Naive thymus-derived CD4-positive, alpha-beta T cell (primary cell): ENCODE results near the gene GJC1. TPM values are rescaled to one million over a fixed set of nuclear protein-coding genes. Genes with fewer than 3 reads are reported as not detected.
"Not testable (repeated sequence)": the region's sequence is repeated elsewhere in the genome, so short reads cannot be mapped to it uniquely, and the experiment has no call there.

Experiments
- ATAC-seq: fragments of 150-1000 bp; cut with Tn5 transposase; 2 replicates; pipeline ENCODE4 v1.10.0; 2021; ENCODE audit warnings: mild to moderate bottlenecking, moderate library complexity
- CTCF ChIA-PET: fragments of 350-600 bp; sonication (Branson Sonifier 250); formaldehyde crosslinking; loops from one replicate; lab custom pipeline; 2021; ENCODE audit warnings: antibody characterized with exemption; lab: Charles Lee
- POLR2A ChIA-PET: fragments of 350-600 bp; sonication (Branson Sonifier 250); formaldehyde crosslinking; loops from one replicate; lab custom pipeline; 2021; ENCODE audit warnings: antibody characterized with exemption, inconsistent platforms; lab: Charles Lee
- DNase-seq, 9 donors: peaks; one replicate each; pipeline versions ENCODE4 v3.0.0 to v3.0.0-alpha.2; 2020 to 2022; ENCODE audit warnings: mixed read lengths in 1 of 9
- H3K27ac ChIP-seq: one replicate; pipeline ENCODE4 v1.7.0; 2013; ENCODE audit warnings: mild to moderate bottlenecking, low read depth, low read length, moderate library complexity
- H3K27me3 ChIP-seq, 2 donors: one replicate each; pipeline ENCODE4 v1.7.0; 2013; ENCODE audit warnings: low read length in 2 of 2, mild to moderate bottlenecking in 2 of 2, moderate library complexity in 2 of 2; ENCODE audit not compliant: control insufficient read depth in 2 of 2, insufficient read depth in 2 of 2
- H3K36me3 ChIP-seq, 3 experiments: 1 replicate in 2 of 3; 2 replicates in 1 of 3; pipeline ENCODE4 v1.7.0; 2013; ENCODE audit warnings: low read length in 3 of 3, mild to moderate bottlenecking in 3 of 3, moderate library complexity in 1 of 3; ENCODE audit not compliant: insufficient read depth in 3 of 3, control insufficient read depth in 2 of 3
- H3K4me1 ChIP-seq, 2 donors: one replicate each; pipeline ENCODE4 v1.7.0; 2013; ENCODE audit warnings: low read length in 2 of 2, mild to moderate bottlenecking in 2 of 2, moderate library complexity in 1 of 2; ENCODE audit not compliant: control insufficient read depth in 2 of 2, insufficient read depth in 2 of 2
- H3K4me3 ChIP-seq: 2 replicates; pipeline ENCODE4 v1.7.0; 2013; ENCODE audit warnings: mild to moderate bottlenecking, low read length
- H3K9me3 ChIP-seq, 3 experiments: 1 replicate in 2 of 3; 2 replicates in 1 of 3; pipeline ENCODE4 v1.7.0; 2013; ENCODE audit warnings: low read length in 3 of 3; ENCODE audit not compliant: control insufficient read depth in 2 of 3
- H3K27ac Mint-ChIP-seq, 9 donors: one replicate each; pipeline ENCODE4 v1.8.0; 2020 to 2022; ENCODE audit warnings: mixed read lengths in 9 of 9, mild to moderate bottlenecking in 8 of 9, moderate library complexity in 5 of 9, inconsistent platforms in 2 of 9
- H3K27me3 Mint-ChIP-seq, 5 donors: one replicate each; pipeline ENCODE4 v1.8.0; 2021 to 2022; ENCODE audit warnings: mixed read lengths in 5 of 5, mild to moderate bottlenecking in 1 of 5
- H3K36me3 Mint-ChIP-seq, 5 donors: one replicate each; pipeline ENCODE4 v1.8.0; 2020 to 2022; ENCODE audit warnings: mixed read lengths in 5 of 5, mild to moderate bottlenecking in 3 of 5, inconsistent platforms in 1 of 5
- H3K4me1 Mint-ChIP-seq, 7 donors: one replicate each; pipeline ENCODE4 v1.8.0; 2020 to 2022; ENCODE audit warnings: mixed read lengths in 7 of 7, mild to moderate bottlenecking in 3 of 7, inconsistent platforms in 1 of 7
- H3K4me3 Mint-ChIP-seq, 10 donors: one replicate each; pipeline ENCODE4 v1.8.0; 2020 to 2022; ENCODE audit warnings: mild to moderate bottlenecking in 10 of 10, mixed read lengths in 10 of 10, moderate library complexity in 6 of 10, inconsistent platforms in 2 of 10
- H3K9me3 Mint-ChIP-seq, 11 donors: one replicate each; pipeline ENCODE4 v1.8.0; 2020 to 2022; ENCODE audit warnings: mixed read lengths in 11 of 11, mild to moderate bottlenecking in 4 of 11, inconsistent platforms in 1 of 11, moderate library complexity in 1 of 11
- intact Hi-C, 2 donors: fragments of 100-400 bp; cut with micrococcal nuclease; formaldehyde crosslinking; loops; one replicate each; pipeline ENCODE4 v1.15.1; 2023
- polyA plus RNA-seq, 2 donors: library from polyadenylated mRNA; unstranded; fragments of 300-500 nt; fragmentation: Illumina TruSeq; gene quantifications; one replicate each; pipeline ENCODE4 v1.2.3, GENCODE V29; 2021
- total RNA-seq, 6 experiments: library from RNA in 5 of 6; stranded (reverse) in 5 of 6; gene quantifications; 1 replicate in 5 of 6; 2 replicates in 1 of 6; pipeline ENCODE4 v1.2.3 and lab custom pipeline; 2021 to 2026

Gene GJC1
- total and polyA plus RNA-seq, 7 experiments from 2014 or later = 0.20 to 1.4 TPM; not detected in 5

DNA sequence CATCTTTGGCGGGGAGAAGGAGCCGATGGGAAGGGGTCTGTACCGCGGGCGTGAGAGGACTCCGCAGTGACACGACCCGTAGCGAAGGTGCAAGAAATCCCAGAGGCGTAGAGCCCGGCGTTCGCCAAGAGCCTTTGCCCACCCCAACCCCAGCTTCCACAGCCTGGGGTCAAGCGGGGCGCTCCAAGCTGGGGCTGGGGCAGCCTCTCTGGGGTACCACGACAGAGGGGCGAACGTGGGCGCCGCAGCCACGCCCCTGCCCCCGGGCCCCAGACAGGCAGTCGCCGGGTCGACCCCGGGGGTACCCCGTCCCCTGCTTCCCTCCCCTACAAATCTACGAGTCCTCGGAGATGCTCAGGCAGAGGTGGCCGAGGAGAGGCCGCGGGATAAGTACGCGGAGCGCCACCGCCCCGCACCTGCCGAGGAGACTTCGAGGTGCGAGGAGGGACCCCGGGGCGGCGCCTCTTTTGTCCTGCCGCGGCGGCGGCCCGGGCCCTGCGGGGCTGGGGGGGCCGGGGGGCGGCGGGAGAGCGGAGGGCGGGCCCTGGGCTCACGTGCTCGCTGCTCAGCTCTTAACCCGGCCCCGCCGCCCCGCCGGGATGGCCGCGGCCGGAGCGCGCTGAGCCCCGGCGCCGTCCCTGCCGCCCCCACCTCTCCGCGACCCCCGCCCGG lies 71.5 kb downstream of the GJC1 start, which contains the start of gene ADAM11:
Gene ADAM11, plus strand, starts transcription at position 575 of the 672 bp plus-strand sequence. CDS start 212 bp downstream, outside the sequence.
- ChIA-PET POLR2A (no interaction called here), CTCF (interaction anchor here (0.6 kb wide), 1 partner anchor 428 kb away, joined by 3 read pairs; no protein-coding TSS in a partner anchor)
- H3K4me3 ChIP-seq = no peak within 1 kb of the TSS
- peaks cover 0 to 15% of the 10 kb centered on the region in 2 donors for H3K27me3 ChIP-seq
- peaks cover 26 to 40% (median 27%) of the 10 kb centered on the region in 5 donors for H3K27me3 Mint-ChIP-seq
- peak in 1 of 9 donors; percentile 21 for DNase-seq
- peaks cover 0 to 4% (median 2%) of the 10 kb centered on the region in 7 donors for H3K4me1 Mint-ChIP-seq
- H3K27ac ChIP-seq = no peak within 1 kb of the TSS
- no peaks in the 10 kb centered on the region for H3K9me3 Mint-ChIP-seq
- peak; percentile 57 for ATAC-seq
- peak within 1 kb of the TSS; percentile 14 to 80 (median 64) for H3K4me3 Mint-ChIP-seq
- no peaks in the 10 kb centered on the region for H3K9me3 ChIP-seq
- intact Hi-C loops = no loop called here
- H3K27ac Mint-ChIP-seq = no peak within 1 kb of the TSS
- H3K36me3 ChIP-seq = no peaks in the 10 kb centered on the region
- peaks cover 0 to 4% of the 10 kb centered on the region in 2 donors for H3K4me1 ChIP-seq
- H3K36me3 Mint-ChIP-seq = no peaks in the 10 kb centered on the region

DNA sequence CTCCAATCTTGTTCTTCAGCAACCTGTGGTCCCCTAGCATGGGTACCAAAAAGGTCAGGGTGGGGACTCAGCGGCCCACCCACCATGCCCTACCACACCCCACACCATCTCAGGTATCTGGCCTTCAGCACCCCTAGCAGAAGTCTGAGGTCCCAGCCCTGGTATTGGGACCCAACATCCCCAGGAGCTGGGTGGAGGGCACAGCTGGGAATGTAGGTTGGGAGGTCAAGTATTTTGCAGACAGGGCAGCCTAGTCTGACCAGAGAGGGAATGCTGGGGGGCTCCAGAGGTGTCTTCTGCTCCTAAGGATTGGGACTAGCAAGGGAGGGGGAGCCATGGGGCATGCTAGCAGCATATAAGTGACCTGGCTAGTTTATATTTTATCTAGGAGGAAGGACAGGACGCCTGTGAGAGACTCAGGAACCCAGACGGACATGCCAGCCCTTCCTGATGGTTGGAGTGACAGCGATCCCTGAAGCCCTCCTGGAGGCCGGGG lies 72.1 kb downstream of the GJC1 start:
- no peak for ATAC-seq
- peaks cover 0 to 4% (median 2%) of the 10 kb centered on the region in 7 donors for H3K4me1 Mint-ChIP-seq
- CTCF ChIA-PET = no interaction called here

DNA sequence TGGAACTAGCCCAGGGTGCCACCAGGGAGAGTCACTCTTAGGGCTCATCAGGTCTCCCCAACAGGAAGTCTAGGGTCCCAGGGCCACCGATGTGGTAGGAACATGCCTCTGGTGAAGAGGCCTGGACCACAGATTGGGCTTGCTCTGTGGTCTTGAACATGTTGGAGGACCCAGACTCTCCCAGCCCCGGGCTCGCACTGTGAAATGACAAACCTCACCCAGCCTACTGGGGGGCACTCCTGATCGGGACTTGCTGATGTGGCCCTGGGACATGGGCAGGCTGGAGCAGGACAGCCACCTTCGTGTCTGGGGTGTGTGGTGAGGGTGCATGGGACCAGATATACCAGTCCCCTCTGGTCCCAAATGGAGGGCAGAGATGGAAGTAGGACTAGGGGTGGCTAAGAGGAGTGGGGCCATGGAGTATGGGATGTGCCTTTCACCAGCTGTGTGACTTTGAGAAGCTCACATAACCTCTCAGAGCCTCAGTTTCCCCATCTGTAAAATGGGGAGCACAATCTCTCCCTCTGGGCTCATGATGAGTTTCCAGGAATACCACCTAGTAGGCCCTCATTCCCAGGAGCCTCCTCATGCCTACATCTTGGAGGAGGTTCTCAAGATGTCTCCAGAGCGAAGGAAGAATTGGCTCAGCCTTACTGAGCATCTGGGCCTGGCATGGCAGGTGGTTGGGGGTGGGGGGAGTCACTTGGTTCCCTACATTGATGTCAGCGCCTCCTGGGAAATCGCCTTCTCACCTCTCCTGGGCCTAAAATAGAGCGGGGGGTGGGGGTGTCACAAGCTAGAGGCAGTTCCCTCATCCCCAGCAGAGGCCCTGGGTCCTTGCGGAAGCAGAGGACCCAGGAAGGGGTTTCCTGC lies 72.8 kb downstream of the GJC1 start:
- Histone ChIP-seq H3K9me3 (no peaks in the 10 kb centered on the region), H3K27me3 (peaks cover 0 to 15% of the 10 kb centered on the region in 2 donors), H3K36me3 (no peaks in the 10 kb centered on the region), H3K4me3 (no peak overlapping the region), H3K4me1 (peaks cover 0 to 4% of the 10 kb centered on the region in 2 donors), H3K27ac (no peak overlapping the region)
- intact Hi-C loops = no loop called here
- H3K27ac Mint-ChIP-seq = no peak overlapping the region
- POLR2A ChIA-PET = no interaction called here
- peaks cover 0 to 4% (median 2%) of the 10 kb centered on the region in 7 donors for H3K4me1 Mint-ChIP-seq
- peaks cover 26 to 36% (median 27%) of the 10 kb centered on the region in 5 donors for H3K27me3 Mint-ChIP-seq
- H3K4me3 Mint-ChIP-seq = peak overlapping the region in 5 of 10 donors; percentile 38 to 80 (median 64)
- no peak for ATAC-seq
- no peaks in the 10 kb centered on the region for H3K36me3 Mint-ChIP-seq
- DNase-seq = no peak
- CTCF ChIA-PET = no interaction called here
- no peaks in the 10 kb centered on the region for H3K9me3 Mint-ChIP-seq

More for the DNA sequence above, 72.1 kb downstream of the GJC1 start:
- peak overlapping the region; percentile 14 to 80 (median 64) for H3K4me3 Mint-ChIP-seq
- Histone ChIP-seq H3K27me3 (peaks cover 0 to 15% of the 10 kb centered on the region in 2 donors), H3K36me3 (no peaks in the 10 kb centered on the region), H3K27ac (no peak overlapping the region), H3K4me3 (no peak overlapping the region), H3K9me3 (no peaks in the 10 kb centered on the region), H3K4me1 (peaks cover 0 to 4% of the 10 kb centered on the region in 2 donors)
- no peaks in the 10 kb centered on the region for H3K36me3 Mint-ChIP-seq
- POLR2A ChIA-PET = no interaction called here
- no peaks in the 10 kb centered on the region for H3K9me3 Mint-ChIP-seq
- peaks cover 26 to 40% (median 27%) of the 10 kb centered on the region in 5 donors for H3K27me3 Mint-ChIP-seq
- H3K27ac Mint-ChIP-seq = no peak overlapping the region
- intact Hi-C loops = no loop called here
- no peak for DNase-seq

GRCh38 chr17:44755180-44755579 lies 74.9 kb downstream of the GJC1 start:
- intact Hi-C loops, ATAC-seq, H3K9me3 Mint-ChIP-seq, H3K36me3 ChIP-seq, H3K4me3 ChIP-seq, DNase-seq, H3K4me1 ChIP-seq, H3K27ac Mint-ChIP-seq, H3K9me3 ChIP-seq, CTCF ChIA-PET, H3K27ac ChIP-seq, H3K4me1 Mint-ChIP-seq, POLR2A ChIA-PET: not testable (repeated sequence)
- peaks cover 0 to 15% of the 10 kb centered on the region in 2 donors for H3K27me3 ChIP-seq
- Mint-ChIP-seq H3K4me3 (peak overlapping the region in 1 of 10 donors; percentile 29), H3K36me3 (peaks cover 0 to 10% (median 5%) of the 10 kb centered on the region in 5 donors), H3K27me3 (peaks cover 12 to 18% (median 13%) of the 10 kb centered on the region in 5 donors)

- intact Hi-C loops = no loop called here
- ATAC-seq (no peak), DNase-seq (no peak)
- H3K4me3 Mint-ChIP-seq = no peak overlapping the region
- no peaks in the 10 kb centered on the region for H3K36me3 ChIP-seq
- no peaks in the 10 kb centered on the region for H3K9me3 ChIP-seq
- peaks cover 0 to under 1% of the 10 kb centered on the region in 2 donors for H3K4me1 ChIP-seq
- peaks cover 0 to 8% of the 10 kb centered on the region in 2 donors for H3K27me3 ChIP-seq
- H3K27me3 Mint-ChIP-seq = peaks cover 11 to 16% (median 13%) of the 10 kb centered on the region in 5 donors
- no peak overlapping the region for H3K27ac ChIP-seq
- peaks cover 0 to 11% (median 5%) of the 10 kb centered on the region in 5 donors for H3K36me3 Mint-ChIP-seq
- ChIA-PET CTCF (no interaction called here), POLR2A (no interaction called here)
- H3K4me1 Mint-ChIP-seq = peaks cover 0 to 4% (median 2%) of the 10 kb centered on the region in 7 donors
- no peaks in the 10 kb centered on the region for H3K9me3 Mint-ChIP-seq
- H3K27ac Mint-ChIP-seq = no peak overlapping the region
- H3K4me3 ChIP-seq = no peak overlapping the region
Measured at GRCh38 chr17:44754276-44754675, 75.8 kb downstream of the GJC1 start.

DNA sequence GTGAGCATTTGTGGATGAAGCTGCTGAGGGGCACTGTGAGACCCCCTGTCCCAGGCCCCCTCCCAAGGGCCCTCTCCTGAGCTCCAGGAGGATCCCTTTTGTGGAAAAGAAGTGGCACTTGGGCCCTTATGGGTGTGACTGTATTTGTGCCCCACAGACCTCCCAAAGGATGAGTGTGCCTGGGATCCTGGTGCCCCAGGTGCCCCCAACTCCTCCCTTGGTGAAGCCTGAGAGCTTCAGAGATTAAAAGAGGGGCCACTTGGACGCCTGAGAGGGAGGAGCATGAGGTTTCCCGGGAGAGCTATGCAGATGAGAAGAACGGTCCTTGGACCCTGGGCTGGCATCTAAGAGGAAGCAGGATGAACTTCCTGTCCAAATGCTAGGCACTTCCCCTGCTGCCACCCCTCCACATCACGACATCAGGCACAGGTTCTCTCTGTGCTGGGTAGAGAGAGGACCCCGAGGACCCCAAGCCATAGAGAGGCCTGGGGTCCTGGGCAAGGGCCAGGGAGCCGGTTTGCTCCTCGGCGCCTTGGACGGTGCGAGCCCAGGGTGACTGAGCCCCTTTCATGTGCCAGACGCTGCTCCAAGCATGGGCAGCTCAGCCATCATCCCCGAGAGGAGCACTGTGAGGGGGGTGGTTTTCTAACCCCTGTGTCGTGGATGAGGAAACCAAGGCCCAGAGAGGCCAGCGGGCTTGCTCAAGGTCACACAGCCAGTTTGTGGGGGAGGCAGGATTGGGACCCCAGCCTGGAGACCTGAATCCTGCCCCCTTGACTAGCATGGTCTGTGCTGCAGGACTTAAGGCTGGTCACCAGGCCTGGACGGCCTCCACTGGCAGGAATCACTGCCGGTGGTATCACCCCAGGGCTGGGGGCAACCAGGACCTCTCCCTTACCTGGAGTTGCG lies 76.9 kb downstream of the GJC1 start:
- Histone ChIP-seq H3K27me3 (peaks cover 0 to 7% of the 10 kb centered on the region in 2 donors), H3K9me3 (no peaks in the 10 kb centered on the region), H3K4me1 (no peaks in the 10 kb centered on the region), H3K36me3 (peaks cover 0 to 6% (median 0%) of the 10 kb centered on the region in 3 experiments), H3K27ac (no peak overlapping the region), H3K4me3 (no peak overlapping the region)
- CTCF ChIA-PET = no interaction called here
- Mint-ChIP-seq H3K27me3 (peaks cover 10 to 16% (median 12%) of the 10 kb centered on the region in 5 donors), H3K27ac (no peak overlapping the region), H3K4me3 (no peak overlapping the region), H3K4me1 (peaks cover 0 to 3% (median 2%) of the 10 kb centered on the region in 7 donors), H3K36me3 (peaks cover 0 to 11% (median 5%) of the 10 kb centered on the region in 5 donors), H3K9me3 (no peaks in the 10 kb centered on the region)
- ATAC-seq (no peak), DNase-seq (no peak)
- POLR2A ChIA-PET = no interaction called here
- intact Hi-C loops = no loop called here
